SU-DHL-6 (cell line): ENCODE measurements around the gene GFM2.

Experiments used
- EZH2phosphoT487 ChIP-seq: fragments of 200-600 bp; sonication (generic), shearing (Covaris generic); conservative IDR thresholded peaks from 2 replicates; pipeline ENCODE4 v1.6.1; 2018; ENCODE audit warnings: mild to moderate bottlenecking, antibody characterized with exemption, low read length, moderate library complexity, mixed read lengths
- TF ChIP-seq, protein P1 (sequence below): fragments of 200-600 bp; sonication (generic); IDR thresholded peaks from one replicate; pipeline ENCODE4 v1.5.1; 2017; ENCODE audit warnings: antibody characterized with exemption, mild to moderate bottlenecking, low read length, moderate library complexity; ENCODE audit not compliant: insufficient read depth, poor library complexity, severe bottlenecking

DNA sequence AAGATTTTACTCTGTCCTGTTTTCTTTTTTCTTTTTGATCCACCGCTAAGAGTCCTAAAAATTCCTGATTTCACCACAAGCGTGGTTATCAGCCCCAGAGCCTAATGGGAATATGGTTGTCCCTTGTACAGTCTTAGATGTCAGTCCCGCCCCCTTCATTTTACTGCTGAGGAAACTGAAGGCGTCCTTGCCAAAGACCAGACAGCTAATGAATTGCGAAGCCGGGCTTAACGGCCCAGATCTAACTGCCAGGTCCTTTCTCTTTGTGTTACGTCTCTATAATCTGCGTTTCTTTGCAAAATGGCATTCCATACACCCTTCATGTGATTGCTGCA lies 629 bp upstream of the GFM2 start:
- TF ChIP-seq, protein P1, sequence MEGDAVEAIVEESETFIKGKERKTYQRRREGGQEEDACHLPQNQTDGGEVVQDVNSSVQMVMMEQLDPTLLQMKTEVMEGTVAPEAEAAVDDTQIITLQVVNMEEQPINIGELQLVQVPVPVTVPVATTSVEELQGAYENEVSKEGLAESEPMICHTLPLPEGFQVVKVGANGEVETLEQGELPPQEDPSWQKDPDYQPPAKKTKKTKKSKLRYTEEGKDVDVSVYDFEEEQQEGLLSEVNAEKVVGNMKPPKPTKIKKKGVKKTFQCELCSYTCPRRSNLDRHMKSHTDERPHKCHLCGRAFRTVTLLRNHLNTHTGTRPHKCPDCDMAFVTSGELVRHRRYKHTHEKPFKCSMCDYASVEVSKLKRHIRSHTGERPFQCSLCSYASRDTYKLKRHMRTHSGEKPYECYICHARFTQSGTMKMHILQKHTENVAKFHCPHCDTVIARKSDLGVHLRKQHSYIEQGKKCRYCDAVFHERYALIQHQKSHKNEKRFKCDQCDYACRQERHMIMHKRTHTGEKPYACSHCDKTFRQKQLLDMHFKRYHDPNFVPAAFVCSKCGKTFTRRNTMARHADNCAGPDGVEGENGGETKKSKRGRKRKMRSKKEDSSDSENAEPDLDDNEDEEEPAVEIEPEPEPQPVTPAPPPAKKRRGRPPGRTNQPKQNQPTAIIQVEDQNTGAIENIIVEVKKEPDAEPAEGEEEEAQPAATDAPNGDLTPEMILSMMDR = no peak
- TF ChIP-seq EZH2phosphoT487 = no peak
